ENCODE measurements around the gene BDKRB1. TPM values are rescaled to one million over a fixed set of nuclear protein-coding genes. Genes with fewer than 3 reads are reported as not detected.

Gene BDKRB1
- total RNA-seq, result 10.4 to 12.5 TPM (median 10.9 TPM) in 3 replicates

- Mint-ChIP-seq H3K27me3 (ENCODE audit: low read depth) (no peaks in the 10 kb centered on the region), H3K9me3 (peaks cover 4% of the 10 kb centered on the region), H3K27ac (peak within 1 kb of the TSS; percentile 93), H3K4me1 (peaks cover 54% of the 10 kb centered on the region), H3K36me3 (peaks cover 11% of the 10 kb centered on the region), H3K4me3 (peak within 1 kb of the TSS; percentile 36)
- no peak for TF ChIP-seq CTCF (IDR thresholded peaks at IDR 0.05; ENCODE audit: unreplicated experiment)
- no peak for DNase-seq (ENCODE audit: low spot score in 2 of 2, unreplicated experiment in 2 of 2)
Measured at GRCh38 chr14:96255501-96256366, at the start of gene BDKRB1. TSS of gene BDKRB1 (plus strand) at chr14:96256210. CDS start at chr14:96263683, 7,473 bp downstream.

- peak overlapping the region; percentile 75 for H3K27ac Mint-ChIP-seq
- H3K27me3 Mint-ChIP-seq (ENCODE audit: low read depth), result no peaks in the 10 kb centered on the region
- peak overlapping the region; percentile 70 for H3K4me3 Mint-ChIP-seq
- no peaks in the 10 kb centered on the region for H3K9me3 Mint-ChIP-seq
- TF ChIP-seq CTCF (IDR thresholded peaks at IDR 0.05; ENCODE audit: unreplicated experiment), result no peak
- H3K36me3 Mint-ChIP-seq, result peaks cover 4% of the 10 kb centered on the region
- no peak for DNase-seq (ENCODE audit: low spot score in 2 of 2, unreplicated experiment in 2 of 2)
- H3K4me1 Mint-ChIP-seq, result peaks cover 47% of the 10 kb centered on the region
Measured at GRCh38 chr14:96206461-96206860, 49.5 kb upstream of the BDKRB1 start.

- DNase-seq (ENCODE audit: low spot score in 2 of 2, unreplicated experiment in 2 of 2), result no peak
- peaks cover 9% of the 10 kb centered on the region for H3K9me3 Mint-ChIP-seq
- TF ChIP-seq CTCF (IDR thresholded peaks at IDR 0.05; ENCODE audit: unreplicated experiment), result no peak
- peaks cover 41% of the 10 kb centered on the region for H3K4me1 Mint-ChIP-seq
- no peak overlapping the region for H3K27ac Mint-ChIP-seq
- no peak overlapping the region for H3K4me3 Mint-ChIP-seq
- H3K36me3 Mint-ChIP-seq, result peaks cover 14% of the 10 kb centered on the region
- no peaks in the 10 kb centered on the region for H3K27me3 Mint-ChIP-seq (ENCODE audit: low read depth)
Measured at GRCh38 chr14:96207686-96208085, 48.3 kb upstream of the BDKRB1 start.

- no peak for DNase-seq (ENCODE audit: low spot score in 2 of 2, unreplicated experiment in 2 of 2)
- Mint-ChIP-seq H3K9me3 (peaks cover 9% of the 10 kb centered on the region), H3K4me3 (no peak overlapping the region), H3K36me3 (peaks cover 14% of the 10 kb centered on the region), H3K27ac (no peak overlapping the region), H3K27me3 (ENCODE audit: low read depth) (no peaks in the 10 kb centered on the region), H3K4me1 (peaks cover 36% of the 10 kb centered on the region)
- no peak for TF ChIP-seq CTCF (IDR thresholded peaks at IDR 0.05; ENCODE audit: unreplicated experiment)
Measured at GRCh38 chr14:96208739-96209138, 47.3 kb upstream of the BDKRB1 start.

GRCh38 chr14:96212140-96212539 is 43.9 kb upstream of the BDKRB1 start:
- peaks cover 14% of the 10 kb centered on the region for H3K36me3 Mint-ChIP-seq
- H3K27ac Mint-ChIP-seq, result no peak overlapping the region
- DNase-seq (ENCODE audit: low spot score in 2 of 2, unreplicated experiment in 2 of 2), result no peak
- H3K27me3 Mint-ChIP-seq (ENCODE audit: low read depth), result no peaks in the 10 kb centered on the region
- H3K4me3 Mint-ChIP-seq, result no peak overlapping the region
- peaks cover 9% of the 10 kb centered on the region for H3K9me3 Mint-ChIP-seq
- TF ChIP-seq CTCF (IDR thresholded peaks at IDR 0.05; ENCODE audit: unreplicated experiment), result no peak
- H3K4me1 Mint-ChIP-seq, result peaks cover 12% of the 10 kb centered on the region
